Stimulated activated CD4-positive, alpha-beta T cell treated with anti-CD3 and anti-CD28 coated beads, Interleukin-12 subunit alpha, Interleukin-12 subunit beta, amount 100 ng/mL, for 4 hours (primary cell): ENCODE data around the gene SLC6A12.

Experiments used
- DNase-seq: peaks from one replicate; pipeline ENCODE4 v3.0.0-alpha.2; 2020

Gene SLC6A12

GRCh38 chr12:157644-158043 lies 56.3 kb downstream of the SLC6A12 start:
- no peak for DNase-seq

GRCh38 chr12:156945-157344 lies 57.0 kb downstream of the SLC6A12 start:
- DNase-seq = no peak

GRCh38 chr12:155646-156045 lies 58.3 kb downstream of the SLC6A12 start:
- DNase-seq = no peak

- DNase-seq = no peak
Measured at GRCh38 chr12:155006-155405, 59.0 kb downstream of the SLC6A12 start.

GRCh38 chr12:154058-154457 lies 59.9 kb downstream of the SLC6A12 start:
- DNase-seq = no peak

- DNase-seq = peak; percentile 51
Measured at GRCh38 chr12:153080-153746, 60.7 kb downstream of the SLC6A12 start.

GRCh38 chr12:152440-152839 lies 61.5 kb downstream of the SLC6A12 start:
- no peak for DNase-seq

- no peak for DNase-seq
Measured at GRCh38 chr12:151579-151978, 62.4 kb downstream of the SLC6A12 start.

- DNase-seq = no peak
Measured at GRCh38 chr12:148676-149416, 65.1 kb downstream of the SLC6A12 start.

GRCh38 chr12:147242-147641 lies 66.7 kb downstream of the SLC6A12 start:
- no peak for DNase-seq

GRCh38 chr12:145369-145960 lies 68.5 kb downstream of the SLC6A12 start:
- DNase-seq = no peak

- no peak for DNase-seq
Measured at GRCh38 chr12:144650-145284, 69.2 kb downstream of the SLC6A12 start.

- no peak for DNase-seq
Measured at GRCh38 chr12:143964-144649, 69.8 kb downstream of the SLC6A12 start.

GRCh38 chr12:140162-140561 lies 73.8 kb downstream of the SLC6A12 start:
- no peak for DNase-seq
